Mucosa of descending colon (tissue), 3 donors: ENCODE data around the gene FOXR1. TPM values are rescaled to one million over a fixed set of nuclear protein-coding genes. Genes with fewer than 3 reads are reported as not detected.

Experiments used
- ATAC-seq: fragments of 200-7000 bp; cut with Tn5 transposase; one replicate; pipeline ENCODE4 v1.9.1; 2020; ENCODE audit warnings: mild to moderate bottlenecking, moderate library complexity
- DNase-seq, 3 donors: peaks; one replicate each; pipeline ENCODE4 v3.0.0-alpha.2; 2020
- H3K36me3 ChIP-seq: fragments of 200-600 bp; one replicate; pipeline ENCODE4 v1.8.0; 2021; ENCODE audit warnings: low read depth, mild to moderate bottlenecking
- H3K4me1 ChIP-seq: fragments of 200-600 bp; one replicate; pipeline ENCODE4 v1.8.0; 2021; ENCODE audit warnings: low read depth, mild to moderate bottlenecking
- H3K4me3 ChIP-seq: fragments of 200-600 bp; one replicate; pipeline ENCODE4 v1.8.0; 2021; ENCODE audit warnings: mild to moderate bottlenecking
- H3K9me3 ChIP-seq: fragments of 200-600 bp; one replicate; pipeline ENCODE4 v1.8.0; 2021; ENCODE audit warnings: mild to moderate bottlenecking
- intact Hi-C, 2 donors: fragments of 100-400 bp; cut with DNase I in 1 of 2; cut with micrococcal nuclease in 1 of 2; formaldehyde crosslinking; loops; one replicate each; pipeline versions ENCODE4 v1.11.0 to v1.11.1; 2022; cut with DNase I, micrococcal nuclease
- microRNA-seq: library from miRNA; unstranded; fragments of <30 nt; microRNA quantifications from one replicate; pipeline ENCODE4, GENCODE V29; 2019
- total RNA-seq, 3 donors: library from RNA; stranded (reverse); fragmentation: NEBNext Ultra II Directional in 2 of 3; extraction: Animal tissue kit (Norgen Biotek cat#: 25700) in 2 of 3; gene quantifications; one replicate each; pipeline versions ENCODE4 v1.2.1 to v1.2.4, GENCODE V29; 2021 to 2023
- TF ChIP-seq, protein P1 (sequence below): fragments of 200-600 bp; IDR thresholded peaks from one replicate; pipeline ENCODE4 v1.8.0; 2022; ENCODE audit warnings: antibody characterized with exemption, mild to moderate bottlenecking
- donor health status: DM: no; HTN: no; CAD: no; lungs with moderate emphysema.
- donor health status: DM: no; HTN: no; CAD: no.
- donor health status: DM: no; HTN: yes; CAD: no.

Gene FOXR1
- total RNA-seq, 3 donors from 2014 or later = not detected

DNA sequence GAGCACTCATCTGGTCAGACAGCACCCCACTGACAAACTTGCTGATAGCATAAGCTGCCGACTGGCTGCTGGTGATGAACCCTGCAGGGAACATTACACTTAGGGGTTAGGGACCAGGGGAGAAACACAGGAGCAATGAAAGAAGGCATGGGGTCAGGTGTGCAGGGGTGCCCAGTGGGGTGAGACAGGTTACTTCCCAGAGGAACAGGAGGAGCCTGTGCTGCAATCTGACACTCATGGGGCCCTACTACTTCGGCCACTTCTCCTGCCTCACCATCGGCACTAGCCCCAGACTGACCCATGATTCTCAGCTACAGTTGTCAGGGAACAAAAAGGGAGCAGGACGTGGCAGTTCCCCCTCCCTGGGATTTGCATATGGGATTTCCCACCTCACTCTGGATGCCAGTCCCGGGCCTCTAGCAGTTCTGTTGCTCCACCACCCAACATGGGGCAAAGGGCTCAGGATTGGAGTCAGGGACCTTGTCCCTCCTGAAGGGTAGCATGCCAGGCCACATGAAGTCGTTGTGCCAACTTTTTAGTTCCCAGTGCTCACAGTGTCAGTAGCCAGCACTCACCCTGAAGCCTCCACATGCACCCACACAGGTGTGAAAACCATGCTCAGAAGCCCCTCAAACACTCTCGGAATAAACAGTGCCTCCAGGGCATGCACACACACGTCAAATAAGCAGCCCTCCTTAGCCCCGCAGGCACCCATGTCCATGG, 56.9 kb downstream of the FOXR1 start:
- no peak overlapping the region for H3K4me3 ChIP-seq

GRCh38 chr11:119029069-119029339, 57.4 kb downstream of the FOXR1 start:
- H3K4me3 ChIP-seq = no peak overlapping the region
- no peaks in the 10 kb centered on the region for H3K9me3 ChIP-seq
- ATAC-seq = no peak
- TF ChIP-seq, protein P1, sequence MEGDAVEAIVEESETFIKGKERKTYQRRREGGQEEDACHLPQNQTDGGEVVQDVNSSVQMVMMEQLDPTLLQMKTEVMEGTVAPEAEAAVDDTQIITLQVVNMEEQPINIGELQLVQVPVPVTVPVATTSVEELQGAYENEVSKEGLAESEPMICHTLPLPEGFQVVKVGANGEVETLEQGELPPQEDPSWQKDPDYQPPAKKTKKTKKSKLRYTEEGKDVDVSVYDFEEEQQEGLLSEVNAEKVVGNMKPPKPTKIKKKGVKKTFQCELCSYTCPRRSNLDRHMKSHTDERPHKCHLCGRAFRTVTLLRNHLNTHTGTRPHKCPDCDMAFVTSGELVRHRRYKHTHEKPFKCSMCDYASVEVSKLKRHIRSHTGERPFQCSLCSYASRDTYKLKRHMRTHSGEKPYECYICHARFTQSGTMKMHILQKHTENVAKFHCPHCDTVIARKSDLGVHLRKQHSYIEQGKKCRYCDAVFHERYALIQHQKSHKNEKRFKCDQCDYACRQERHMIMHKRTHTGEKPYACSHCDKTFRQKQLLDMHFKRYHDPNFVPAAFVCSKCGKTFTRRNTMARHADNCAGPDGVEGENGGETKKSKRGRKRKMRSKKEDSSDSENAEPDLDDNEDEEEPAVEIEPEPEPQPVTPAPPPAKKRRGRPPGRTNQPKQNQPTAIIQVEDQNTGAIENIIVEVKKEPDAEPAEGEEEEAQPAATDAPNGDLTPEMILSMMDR = no peak
- DNase-seq = no peak
- H3K36me3 ChIP-seq = no peaks in the 10 kb centered on the region
- H3K4me1 ChIP-seq = peaks cover 38% of the 10 kb centered on the region
- intact Hi-C loops = no loop called here

More for the DNA sequence above, 56.9 kb downstream of the FOXR1 start:
- intact Hi-C loops = no loop called here
- H3K36me3 ChIP-seq = no peaks in the 10 kb centered on the region
- no peaks in the 10 kb centered on the region for H3K9me3 ChIP-seq
- DNase-seq (no peak), ATAC-seq (no peak)
- TF ChIP-seq, protein P1 = no peak
- H3K4me1 ChIP-seq = peaks cover 38% of the 10 kb centered on the region

DNA sequence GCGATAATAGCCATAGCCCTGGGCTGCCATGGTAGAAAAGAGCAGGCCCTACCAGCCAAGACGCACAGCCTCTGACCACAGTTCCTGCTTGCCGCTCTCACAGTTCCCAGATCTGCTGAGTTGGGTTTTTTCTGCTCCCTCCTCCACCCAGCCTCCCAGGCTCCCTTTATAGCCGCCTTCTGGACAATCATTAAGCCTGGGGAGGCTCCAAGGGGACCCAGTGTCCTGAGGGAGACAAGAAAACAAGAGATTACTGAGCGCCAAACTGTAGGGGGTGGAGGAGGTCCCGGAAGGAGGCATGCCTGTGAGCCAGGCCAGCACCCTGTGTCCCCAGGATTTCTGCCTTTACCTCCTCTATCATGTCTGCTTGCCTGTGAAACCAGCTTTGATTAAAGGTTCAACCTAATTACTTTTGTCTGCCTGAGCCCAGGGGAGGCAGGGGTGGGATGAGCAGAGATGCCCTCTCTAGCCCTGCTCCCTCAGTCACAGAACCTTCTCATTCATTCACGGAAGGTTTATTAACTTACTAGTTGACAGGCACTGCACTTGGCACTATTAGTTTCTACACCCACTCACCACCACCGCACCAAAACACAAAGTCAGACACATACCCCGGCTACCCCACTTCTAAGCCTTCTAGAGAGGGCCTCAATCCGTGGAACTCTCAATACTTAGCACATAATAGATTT, 57.9 kb downstream of the FOXR1 start:
- intact Hi-C loops = no loop called here
- ATAC-seq = peak; percentile 70
- H3K36me3 ChIP-seq = no peaks in the 10 kb centered on the region
- no peaks in the 10 kb centered on the region for H3K9me3 ChIP-seq
- TF ChIP-seq, protein P1 = no peak
- DNase-seq = peak; percentile 71 to 85 (median 80)
- H3K4me1 ChIP-seq = peaks cover 38% of the 10 kb centered on the region
- peak overlapping the region; percentile 51 for H3K4me3 ChIP-seq

GRCh38 chr11:119030029-119030328, 58.4 kb downstream of the FOXR1 start:
- Histone ChIP-seq H3K9me3 (no peaks in the 10 kb centered on the region), H3K4me1 (peaks cover 38% of the 10 kb centered on the region)
- DNase-seq = no peak

GRCh38 chr11:119030329-119031047, 58.9 kb downstream of the FOXR1 start, which contains the start of gene SLC37A4:
SLC37A4 (minus strand) TSS chr11:119030877.
- intact Hi-C loops = no loop called here
- H3K9me3 ChIP-seq = no peaks in the 10 kb centered on the region
- H3K36me3 ChIP-seq = no peaks in the 10 kb centered on the region
- ATAC-seq = peak; percentile 93
- TF ChIP-seq, protein P1 = peak; percentile 88
- DNase-seq = peak; percentile 99 to 100 (median 100)
- H3K4me3 ChIP-seq = peak within 1 kb of the TSS; percentile 51
- peaks cover 38% of the 10 kb centered on the region for H3K4me1 ChIP-seq

More at GRCh38 chr11:119030029-119030328, 58.4 kb downstream of the FOXR1 start:
- peak overlapping the region; percentile 51 for H3K4me3 ChIP-seq
- intact Hi-C loops = no loop called here
- H3K36me3 ChIP-seq = no peaks in the 10 kb centered on the region
- no peak for ATAC-seq
- TF ChIP-seq, protein P1 = no peak

Small RNAs within 50 kb of the gene (microRNA-seq; reads per million reads assigned to microRNA genes)
- not detected for gene MIR3656

Other genes starting within 250 kb of the FOXR1 start
- gene DDX6, start 180.6 kb upstream of the FOXR1 start, total RNA-seq = 100 to 1,000 TPM in 1 of 3 donors, 10 to 100 TPM in 2; 86.9 to 158 (median 97.6) TPM
- gene CXCR5, start 87.9 kb upstream of the FOXR1 start, total RNA-seq = under 1 TPM in 2 of 3 donors, not detected in 1; 0.12 to 0.23 TPM
- gene BCL9L, start 45.8 kb upstream of the FOXR1 start, total RNA-seq = 10 to 100 TPM; 28.6 to 70.1 (median 41.7) TPM
- gene UPK2, start 15.5 kb upstream of the FOXR1 start, total RNA-seq = not detected
- gene CENATAC, start 26.4 kb downstream of the FOXR1 start, total RNA-seq = 10 to 100 TPM; 24.6 to 33.4 (median 30.9) TPM
- gene RPS25, start 46.6 kb downstream of the FOXR1 start, total RNA-seq = 100 to 1,000 TPM; 721 to 887 (median 781) TPM
- 10 to 100 TPM; 52.7 to 58.4 (median 57.4) TPM for gene TRAPPC4, start 47.0 kb downstream of the FOXR1 start, total RNA-seq
- gene SLC37A4, start 59.1 kb downstream of the FOXR1 start, total RNA-seq = 10 to 100 TPM; 23.3 to 70.8 (median 57.0) TPM
- gene HYOU1, start 85.4 kb downstream of the FOXR1 start, total RNA-seq = 100 to 1,000 TPM in 2 of 3 donors, 10 to 100 TPM in 1; 82.0 to 119 (median 101) TPM
- gene VPS11, start 96.1 kb downstream of the FOXR1 start, total RNA-seq = 10 to 100 TPM; 26.1 to 34.8 (median 29.1) TPM
- gene HMBS, start 113.1 kb downstream of the FOXR1 start, total RNA-seq = 10 to 100 TPM; 17.2 to 27.8 (median 19.5) TPM
- gene DPAGT1, start 130.1 kb downstream of the FOXR1 start, total RNA-seq = 10 to 100 TPM; 36.9 to 48.2 (median 39.5) TPM
- gene C2CD2L, start 135.6 kb downstream of the FOXR1 start, total RNA-seq = 10 to 100 TPM; 25.8 to 47.1 (median 36.1) TPM
- gene HINFP, start 149.8 kb downstream of the FOXR1 start, total RNA-seq = 10 to 100 TPM; 37.2 to 58.1 (median 42.2) TPM
- under 1 TPM in 2 of 3 donors, not detected in 1; 0.07 to 0.85 TPM for gene ABCG4, start 177.3 kb downstream of the FOXR1 start, total RNA-seq
- 10 to 100 TPM; 14.1 to 19.3 (median 16.3) TPM for gene NLRX1, start 197.0 kb downstream of the FOXR1 start, total RNA-seq
- 100 to 1,000 TPM in 1 of 3 donors, 10 to 100 TPM in 2; 52.9 to 151 (median 75.8) TPM for gene NHERF4, start 213.7 kb downstream of the FOXR1 start, total RNA-seq
- 10 to 100 TPM; 11.0 to 24.4 (median 13.1) TPM for gene CBL, start 234.6 kb downstream of the FOXR1 start, total RNA-seq